HCT116 (cell line): ENCODE results near the gene ABHD17C. TPM values are rescaled to one million over a fixed set of nuclear protein-coding genes. Genes with fewer than 3 reads are reported as not detected.

Experiments
- ATAC-seq: fragments of 200-7000 bp; cut with Tn5 transposase; 2 replicates; pipeline ENCODE4 v1.9.1; 2020; ENCODE audit warnings: mild to moderate bottlenecking, moderate library complexity
- BruUV-seq: library from RNA; stranded (reverse); fragments of 400-500 nt; replicated peaks from 2 replicates; lab custom pipeline; 2021; lab: Mats Ljungman, UMichigan
- CTCF ChIA-PET: fragments of 300-600 bp; sonication (Branson Sonifier 250); formaldehyde crosslinking; loops from one replicate; lab custom pipeline; 2021; ENCODE audit warnings: antibody characterized with exemption; lab: Charles Lee
- POLR2A ChIA-PET: fragments of 300-600, 350-600 bp; sonication (Branson Sonifier 250); formaldehyde crosslinking; loops from one replicate; lab custom pipeline; 2021; ENCODE audit warnings: antibody characterized with exemption; lab: Charles Lee
- RAD21 ChIA-PET, 2 experiments: fragments of 300-600 bp; sonication (Branson Sonifier 250); formaldehyde crosslinking; loops; one replicate each; lab custom pipeline; 2023; ENCODE audit warnings: low total read pairs in 2 of 2; ENCODE audit not compliant: uncharacterized antibody in 2 of 2, unreplicated experiment in 2 of 2, low non-redundant PET in 1 of 2; lab: Charles Lee
- DNase-seq: peaks from one replicate; pipeline ENCODE4 v3.0.0-alpha.2; 2010; ENCODE audit warnings: low read depth, low spot score
- H2AFZ ChIP-seq: fragments of 200-600 bp; shearing (Covaris generic), sonication (generic); 2 replicates; pipeline ENCODE4 v1.6.1; 2017; ENCODE audit warnings: low read depth, mixed run types, mixed read lengths, antibody characterized with exemption, low read length; ENCODE audit not compliant: poor library complexity, severe bottlenecking
- H3K27ac ChIP-seq: 2 replicates; pipeline ENCODE4 v1.5.1; 2012; ENCODE audit warnings: low read depth, low read length
- H3K27me3 ChIP-seq: fragments of 200-600 bp; sonication (generic); 2 replicates; pipeline ENCODE4 v1.6.1; 2016; ENCODE audit warnings: mixed run types, low read length, mixed read lengths; ENCODE audit not compliant: insufficient read depth
- H3K36me3 ChIP-seq, 2 experiments: fragments of 200-500 bp in 1 of 2; fragments of 200-600 bp in 1 of 2; sonication (Bioruptor generic) in 1 of 2; sonication (generic) in 1 of 2; 2 replicates each; pipeline versions ENCODE4 v1.5.1 to v1.6.1; 2014 to 2016; ENCODE audit warnings: low read length in 2 of 2, inconsistent platforms in 1 of 2, mixed read lengths in 1 of 2, mixed run types in 1 of 2; ENCODE audit not compliant: insufficient read depth in 2 of 2, control insufficient read depth in 1 of 2
- H3K4me1 ChIP-seq, 2 experiments: fragments of 200-600 bp in 1 of 2; sonication (generic) in 1 of 2; 2 replicates each; pipeline versions ENCODE4 v1.5.1 to v1.6.1; 2012 to 2017; ENCODE audit warnings: low read length in 2 of 2, inconsistent platforms in 1 of 2, mild to moderate bottlenecking in 1 of 2, mixed read lengths in 1 of 2, mixed run types in 1 of 2, moderate library complexity in 1 of 2; ENCODE audit not compliant: insufficient read depth in 2 of 2, control insufficient read depth in 1 of 2
- H3K4me2 ChIP-seq: fragments of 200-600 bp; sonication (generic); 2 replicates; pipeline ENCODE4 v1.6.1; 2017; ENCODE audit warnings: mixed run types, low read length, mixed read lengths
- H3K4me3 ChIP-seq, 2 experiments: fragments of 200-600 bp in 1 of 2; sonication (generic) in 1 of 2; replicated peaks in 1 of 2; 2 replicates each; pipeline ENCODE4 v1.5.1; 2011 to 2016; ENCODE audit warnings: low read length in 2 of 2, control low read depth in 1 of 2, low read depth in 1 of 2, mild to moderate bottlenecking in 1 of 2, mixed read lengths in 1 of 2, mixed run types in 1 of 2
- H3K79me2 ChIP-seq: fragments of 200-600 bp; sonication (generic); 2 replicates; pipeline ENCODE4 v1.6.1; 2017; ENCODE audit warnings: mild to moderate bottlenecking, mixed run types, low read length, moderate library complexity, mixed read lengths; ENCODE audit not compliant: insufficient read depth
- H3K9ac ChIP-seq: fragments of 200-600 bp; sonication (generic); 2 replicates; pipeline ENCODE4 v1.6.1; 2016; ENCODE audit warnings: low read length, mixed read lengths
- H3K9me2 ChIP-seq: fragments of 200-600 bp; sonication (generic), shearing (Covaris generic); 2 replicates; pipeline ENCODE4 v1.6.1; 2017; ENCODE audit warnings: mixed run types, mild to moderate bottlenecking, moderate library complexity; ENCODE audit not compliant: insufficient read depth
- H3K9me3 ChIP-seq, 2 experiments: fragments of 200-500 bp in 1 of 2; fragments of 200-600 bp in 1 of 2; sonication (Bioruptor generic) in 1 of 2; sonication (generic) in 1 of 2; 2 replicates each; pipeline ENCODE4 v1.6.1; 2014 to 2017; ENCODE audit warnings: low read length in 2 of 2, mixed read lengths in 2 of 2, inconsistent platforms in 1 of 2, low read depth in 1 of 2, mild to moderate bottlenecking in 1 of 2, mixed run types in 1 of 2, moderate library complexity in 1 of 2; ENCODE audit not compliant: control insufficient read depth in 1 of 2, insufficient read depth in 1 of 2
- H4K20me1 ChIP-seq: fragments of 200-600 bp; sonication (generic), shearing (Covaris generic); 2 replicates; pipeline ENCODE4 v1.6.1; 2017; ENCODE audit warnings: mixed run types, mild to moderate bottlenecking, moderate library complexity; ENCODE audit not compliant: insufficient read depth
- EGR1 ChIP-seq: IDR thresholded peaks from 2 replicates; pipeline ENCODE4 v1.6.1; 2012; ENCODE audit warnings: low read depth
- JUND ChIP-seq: IDR thresholded peaks from 2 replicates; pipeline ENCODE4 v1.6.1; 2012
- POLR2A ChIP-seq: IDR thresholded peaks from 2 replicates; pipeline ENCODE4 v1.7.0; 2011; ENCODE audit warnings: borderline replicate concordance; ENCODE audit not compliant: insufficient read depth, insufficient read length; ENCODE audit errors: extremely low read depth
- RAD21 ChIP-seq: IDR thresholded peaks from 2 replicates; pipeline ENCODE4 v1.6.1; 2012; ENCODE audit warnings: low read depth, mild to moderate bottlenecking
- SIN3A ChIP-seq: IDR thresholded peaks from 2 replicates; pipeline ENCODE4 v1.6.1; 2012; ENCODE audit warnings: low read depth
- SP1 ChIP-seq: IDR thresholded peaks from 2 replicates; pipeline ENCODE4 v1.6.1; 2012; ENCODE audit warnings: low read depth
- SRF ChIP-seq: IDR thresholded peaks from 2 replicates; pipeline ENCODE4 v1.6.1; 2012; ENCODE audit warnings: low read depth
- intact Hi-C: fragments of 100-400 bp; cut with micrococcal nuclease; formaldehyde crosslinking; loops from 2 replicates; pipeline ENCODE4 v1.10.0; 2022
- total RNA-seq: library from RNA; stranded (reverse); gene quantifications from one replicate; pipeline ENCODE4 v1.2.1, GENCODE V29; 2021; ENCODE audit not compliant: unreplicated experiment
- TF ChIP-seq, protein P1 (sequence below): IDR thresholded peaks from 2 replicates; pipeline ENCODE4 v1.6.1; 2011; ENCODE audit warnings: mild to moderate bottlenecking, low read length, moderate library complexity; ENCODE audit not compliant: insufficient replicate concordance; ENCODE audit errors: extremely low read depth
- TF ChIP-seq, protein P2 (sequence below), 3 experiments: fragments of 200-600 bp in 1 of 3; sonication (generic) in 1 of 3; IDR thresholded peaks in 2 of 3; conservative IDR thresholded peaks in 1 of 3; 2 replicates each; pipeline ENCODE4 v1.5.1; 2012 to 2017; ENCODE audit warnings: low read depth in 2 of 3, low read length in 2 of 3, antibody characterized with exemption in 1 of 3, borderline replicate concordance in 1 of 3, control low read depth in 1 of 3, mild to moderate bottlenecking in 1 of 3, mixed read lengths in 1 of 3, mixed run types in 1 of 3, moderate library complexity in 1 of 3; ENCODE audit not compliant: insufficient read depth in 1 of 3

ABHD17C gene
- total RNA-seq, 1 experiment from 2014 or later: 27.9 TPM

DNA sequence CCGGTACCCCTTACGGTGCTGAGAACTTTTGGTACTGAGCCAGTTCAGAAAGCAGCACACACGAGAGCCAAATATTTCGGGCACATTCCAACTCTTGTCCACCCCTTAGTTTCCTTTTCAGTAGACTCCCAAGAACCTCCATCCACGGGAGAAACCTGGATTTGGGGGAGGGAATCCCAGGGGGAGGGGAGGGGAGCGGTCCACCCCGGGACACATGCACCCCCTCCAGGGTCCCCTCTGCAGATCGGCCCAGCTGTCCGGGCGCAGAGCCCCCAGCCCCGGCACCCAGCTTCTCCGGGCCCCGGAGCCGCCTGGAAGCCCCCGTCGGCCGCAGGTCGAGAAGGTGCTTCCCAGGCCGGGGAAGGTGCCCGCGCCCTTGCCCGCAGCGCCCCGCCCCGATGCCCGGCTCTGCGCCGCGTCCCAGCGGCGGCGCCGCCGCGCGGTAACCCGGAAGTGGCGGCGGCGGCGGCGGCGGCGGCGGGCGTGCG, 455 bp upstream of the ABHD17C start:
- POLR2A ChIA-PET: interaction anchor here (1.8 kb wide), 1 partner anchor 11 kb away, joined by 6 read pairs; no protein-coding TSS in a partner anchor
- no TSS peak for BruUV-seq
- CTCF ChIA-PET: interaction anchor here (2.9 kb wide), 1 partner anchor 82 kb away, joined by 15 read pairs; no protein-coding TSS in a partner anchor

DNA sequence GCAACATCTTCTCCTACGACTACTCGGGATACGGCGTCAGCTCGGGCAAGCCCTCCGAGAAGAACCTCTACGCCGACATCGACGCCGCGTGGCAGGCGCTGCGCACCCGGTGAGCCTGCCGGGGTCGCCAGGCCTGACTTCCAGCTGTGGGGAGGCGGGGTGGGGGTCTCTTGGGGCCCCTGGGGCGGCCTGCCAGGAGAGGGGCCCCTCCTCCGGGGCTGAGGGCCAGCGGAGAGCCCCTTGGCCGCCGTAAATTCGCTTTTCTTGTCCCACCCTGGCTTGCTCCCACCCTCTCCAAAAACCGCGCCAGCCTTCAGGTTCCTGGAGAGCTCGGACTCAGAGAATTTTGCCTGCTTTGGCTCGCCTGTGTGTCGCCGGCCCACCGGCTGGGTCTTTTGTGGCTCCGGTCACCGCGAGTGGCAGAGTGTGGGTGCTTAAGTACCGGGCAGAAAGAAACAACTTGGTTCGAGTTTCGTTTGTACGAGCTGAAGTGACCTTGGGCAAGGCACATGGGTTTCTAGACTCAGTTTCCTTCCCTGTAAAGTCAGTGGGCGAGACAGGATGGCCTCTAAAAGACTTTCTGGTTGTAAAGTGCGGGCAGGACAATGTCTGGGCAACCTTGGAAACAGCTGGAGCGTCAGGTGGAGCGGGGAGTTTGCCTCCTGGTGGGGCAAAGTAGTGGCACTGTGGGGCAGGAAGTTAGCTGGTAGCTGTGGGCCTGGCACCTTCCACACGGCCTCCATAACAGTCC, 976 bp downstream of the ABHD17C start:
- Histone ChIP-seq H3K27me3 (no peaks in the 10 kb centered on the region), H3K4me3 (peak overlapping the region; percentile 79 to 81), H3K9me3 (no peaks in the 10 kb centered on the region), H3K4me1 (peaks cover 5 to 20% of the 10 kb centered on the region in 2 experiments; a peak in 3 of 4 replicates), H2AFZ (no peak overlapping the region), H3K27ac (peak overlapping the region; percentile 81), H3K4me2 (peak overlapping the region; percentile 88), H3K36me3 (no peaks in the 10 kb centered on the region), H3K9ac (peak overlapping the region; percentile 78), H4K20me1 (no peaks in the 10 kb centered on the region), H3K9me2 (no peaks in the 10 kb centered on the region), H3K79me2 (peaks cover 55% of the 10 kb centered on the region)
- intact Hi-C loops: loop anchor here (1.0 to 5.0 kb wide), 2 partner anchors 129 to 276 kb away; no protein-coding TSS in a partner anchor
- peak; percentile 51 for ATAC-seq
- ChIA-PET POLR2A (interaction anchor here (1.8 kb wide), 1 partner anchor 10 kb away, joined by 6 read pairs; no protein-coding TSS in a partner anchor), CTCF (interaction anchor here (0.7 to 2.9 kb wide), 3 partner anchors 12 to 129 kb away, joined by 3 to 15 read pairs (median 3); no protein-coding TSS in a partner anchor), RAD21 (interaction anchor here in 1 of 2 experiments (1.2 kb wide), 1 partner anchor 274 kb away, joined by 3 read pairs; no protein-coding TSS in a partner anchor)
- no peak for DNase-seq
- no TSS peak for BruUV-seq
- no peak for TF ChIP-seq JUND
- no peak for TF ChIP-seq POLR2A
- TF ChIP-seq, protein P1, sequence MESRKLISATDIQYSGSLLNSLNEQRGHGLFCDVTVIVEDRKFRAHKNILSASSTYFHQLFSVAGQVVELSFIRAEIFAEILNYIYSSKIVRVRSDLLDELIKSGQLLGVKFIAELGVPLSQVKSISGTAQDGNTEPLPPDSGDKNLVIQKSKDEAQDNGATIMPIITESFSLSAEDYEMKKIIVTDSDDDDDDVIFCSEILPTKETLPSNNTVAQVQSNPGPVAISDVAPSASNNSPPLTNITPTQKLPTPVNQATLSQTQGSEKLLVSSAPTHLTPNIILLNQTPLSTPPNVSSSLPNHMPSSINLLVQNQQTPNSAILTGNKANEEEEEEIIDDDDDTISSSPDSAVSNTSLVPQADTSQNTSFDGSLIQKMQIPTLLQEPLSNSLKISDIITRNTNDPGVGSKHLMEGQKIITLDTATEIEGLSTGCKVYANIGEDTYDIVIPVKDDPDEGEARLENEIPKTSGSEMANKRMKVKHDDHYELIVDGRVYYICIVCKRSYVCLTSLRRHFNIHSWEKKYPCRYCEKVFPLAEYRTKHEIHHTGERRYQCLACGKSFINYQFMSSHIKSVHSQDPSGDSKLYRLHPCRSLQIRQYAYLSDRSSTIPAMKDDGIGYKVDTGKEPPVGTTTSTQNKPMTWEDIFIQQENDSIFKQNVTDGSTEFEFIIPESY: no peak
- TF ChIP-seq SP1: no peak
- no peak for TF ChIP-seq SRF
- peak; percentile 21; the same call in 1 of the 2 replicates for TF ChIP-seq RAD21
- TF ChIP-seq, protein P2, sequence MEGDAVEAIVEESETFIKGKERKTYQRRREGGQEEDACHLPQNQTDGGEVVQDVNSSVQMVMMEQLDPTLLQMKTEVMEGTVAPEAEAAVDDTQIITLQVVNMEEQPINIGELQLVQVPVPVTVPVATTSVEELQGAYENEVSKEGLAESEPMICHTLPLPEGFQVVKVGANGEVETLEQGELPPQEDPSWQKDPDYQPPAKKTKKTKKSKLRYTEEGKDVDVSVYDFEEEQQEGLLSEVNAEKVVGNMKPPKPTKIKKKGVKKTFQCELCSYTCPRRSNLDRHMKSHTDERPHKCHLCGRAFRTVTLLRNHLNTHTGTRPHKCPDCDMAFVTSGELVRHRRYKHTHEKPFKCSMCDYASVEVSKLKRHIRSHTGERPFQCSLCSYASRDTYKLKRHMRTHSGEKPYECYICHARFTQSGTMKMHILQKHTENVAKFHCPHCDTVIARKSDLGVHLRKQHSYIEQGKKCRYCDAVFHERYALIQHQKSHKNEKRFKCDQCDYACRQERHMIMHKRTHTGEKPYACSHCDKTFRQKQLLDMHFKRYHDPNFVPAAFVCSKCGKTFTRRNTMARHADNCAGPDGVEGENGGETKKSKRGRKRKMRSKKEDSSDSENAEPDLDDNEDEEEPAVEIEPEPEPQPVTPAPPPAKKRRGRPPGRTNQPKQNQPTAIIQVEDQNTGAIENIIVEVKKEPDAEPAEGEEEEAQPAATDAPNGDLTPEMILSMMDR (IDR thresholded peaks at IDR 0.05 in 2 of 3, conservative IDR thresholded peaks at IDR 0.05 in 1 of 3; ENCODE audit: borderline replicate concordance in 1 of 3, insufficient read depth in 1 of 3, low read depth in 2 of 3, low read length in 2 of 3): peak; percentile 23 to 41 (median 40); a peak in 4 of 6 replicates

More for the DNA sequence above, 455 bp upstream of the ABHD17C start:
- H3K4me2 ChIP-seq: peak overlapping the region; percentile 88
- no peak overlapping the region for H2AFZ ChIP-seq
- H3K9ac ChIP-seq: peak overlapping the region; percentile 59
- peak overlapping the region; percentile 57 to 63 for H3K4me3 ChIP-seq
- H3K9me2 ChIP-seq: no peaks in the 10 kb centered on the region
- H3K79me2 ChIP-seq: peaks cover 40% of the 10 kb centered on the region
- no peaks in the 10 kb centered on the region for H4K20me1 ChIP-seq
- peak; percentile 72 for ATAC-seq
- no peaks in the 10 kb centered on the region for H3K9me3 ChIP-seq
- no peak for DNase-seq
- H3K36me3 ChIP-seq: no peaks in the 10 kb centered on the region
- TF ChIP-seq POLR2A (no peak), SIN3A (0 out of 2 replicates have a peak, but pooled peaks have one; percentile 7), EGR1 (no peak)
- TF ChIP-seq, all 23 proteins: peak for 1
- RAD21 ChIA-PET: no interaction called here
- Histone ChIP-seq H3K4me1 (peaks cover 5 to 20% of the 10 kb centered on the region in 2 experiments; a peak in 3 of 4 replicates), H3K27me3 (no peaks in the 10 kb centered on the region), H3K27ac (peak overlapping the region; percentile 81; the same call in 1 of the 2 replicates)
- intact Hi-C loops: loop anchor here (5.0 kb wide), 1 partner anchor 278 kb away; no protein-coding TSS in a partner anchor
